Measurements from ENCODE around the gene GPR78. TPM values are rescaled to one million over a fixed set of nuclear protein-coding genes. Genes with fewer than 3 reads are reported as not detected.

GPR78 gene
- polyA plus RNA-seq, 1 of the 3 experiments (the other 2 are of a cell fraction), result not detected

DNA sequence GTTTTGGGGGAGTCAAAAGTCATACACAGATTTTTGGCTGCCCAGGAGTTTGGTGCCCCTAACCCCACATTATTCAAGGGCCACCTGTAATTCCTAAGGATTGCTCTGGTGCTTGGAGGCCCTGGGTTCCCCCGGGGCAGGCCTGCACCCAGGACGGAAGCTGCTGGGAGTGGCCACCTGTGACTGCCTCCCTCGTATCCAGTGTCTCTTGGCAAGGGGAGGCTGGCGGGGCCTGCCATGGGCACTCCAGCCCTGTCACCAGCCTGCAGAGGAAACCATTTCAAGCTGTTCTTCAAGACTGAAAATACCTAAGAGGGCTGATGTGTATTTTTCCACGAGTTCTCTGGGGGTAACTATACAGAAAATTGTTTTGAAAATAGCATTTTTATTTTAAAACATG, 24.5 kb upstream of the GPR78 start:
- Histone ChIP-seq H3F3A (replicated peaks; ENCODE audit: insufficient read depth) (no peaks in the 10 kb centered on the region), H3K9me2 (no peaks in the 10 kb centered on the region), H3K9me3 (no peaks in the 10 kb centered on the region), H3K9ac (no peak overlapping the region), H3K4me2 (no peak overlapping the region), H3K79me2 (ENCODE audit: insufficient read depth) (no peaks in the 10 kb centered on the region), H3K4me1 (ENCODE audit: control insufficient read depth in 1 of 2, insufficient read depth in 2 of 2, low read depth in 1 of 2, low read length in 1 of 2) (no peaks in the 10 kb centered on the region), H3K36me3 (replicated peaks in 1 of 2; ENCODE audit: control insufficient read depth in 1 of 2, insufficient read depth in 2 of 2, low read length in 1 of 2) (no peaks in the 10 kb centered on the region), H2AFZ (ENCODE audit: low read depth) (no peak overlapping the region), H3K27ac (ENCODE audit: low read depth in 2 of 2, low read length in 1 of 2) (no peak overlapping the region), H3K4me3 (ENCODE audit: low read depth in 2 of 2, low read length in 1 of 2) (no peak overlapping the region), H4K20me1 (ENCODE audit: insufficient read depth) (no peaks in the 10 kb centered on the region), H3K27me3 (ENCODE audit: insufficient read depth) (no peaks in the 10 kb centered on the region)
- no peak for DNase-seq
- 36% methylated on average over 5 of the region's 5 CpGs for WGBS (ENCODE audit: low lambda C conversion rate)
- CTCF ChIA-PET, result interaction anchor here (0.9 to 1.4 kb wide), 3 partner anchors 9 to 42 kb away, joined by 3 to 8 read pairs (median 4); no protein-coding TSS in a partner anchor
- POLR2A ChIA-PET, result no interaction called here
- no peak for TF ChIP-seq RXRA (IDR thresholded peaks at IDR 0.05; ENCODE audit: borderline replicate concordance, low read depth)
- no peak for TF ChIP-seq EZH2phosphoT487 (IDR thresholded peaks at IDR 0.05; ENCODE audit: borderline replicate concordance, low read depth)
- TF ChIP-seq SIN3A (IDR thresholded peaks at IDR 0.05; ENCODE audit: borderline replicate concordance, low read depth, low read length), result no peak
- TF ChIP-seq, protein P1, sequence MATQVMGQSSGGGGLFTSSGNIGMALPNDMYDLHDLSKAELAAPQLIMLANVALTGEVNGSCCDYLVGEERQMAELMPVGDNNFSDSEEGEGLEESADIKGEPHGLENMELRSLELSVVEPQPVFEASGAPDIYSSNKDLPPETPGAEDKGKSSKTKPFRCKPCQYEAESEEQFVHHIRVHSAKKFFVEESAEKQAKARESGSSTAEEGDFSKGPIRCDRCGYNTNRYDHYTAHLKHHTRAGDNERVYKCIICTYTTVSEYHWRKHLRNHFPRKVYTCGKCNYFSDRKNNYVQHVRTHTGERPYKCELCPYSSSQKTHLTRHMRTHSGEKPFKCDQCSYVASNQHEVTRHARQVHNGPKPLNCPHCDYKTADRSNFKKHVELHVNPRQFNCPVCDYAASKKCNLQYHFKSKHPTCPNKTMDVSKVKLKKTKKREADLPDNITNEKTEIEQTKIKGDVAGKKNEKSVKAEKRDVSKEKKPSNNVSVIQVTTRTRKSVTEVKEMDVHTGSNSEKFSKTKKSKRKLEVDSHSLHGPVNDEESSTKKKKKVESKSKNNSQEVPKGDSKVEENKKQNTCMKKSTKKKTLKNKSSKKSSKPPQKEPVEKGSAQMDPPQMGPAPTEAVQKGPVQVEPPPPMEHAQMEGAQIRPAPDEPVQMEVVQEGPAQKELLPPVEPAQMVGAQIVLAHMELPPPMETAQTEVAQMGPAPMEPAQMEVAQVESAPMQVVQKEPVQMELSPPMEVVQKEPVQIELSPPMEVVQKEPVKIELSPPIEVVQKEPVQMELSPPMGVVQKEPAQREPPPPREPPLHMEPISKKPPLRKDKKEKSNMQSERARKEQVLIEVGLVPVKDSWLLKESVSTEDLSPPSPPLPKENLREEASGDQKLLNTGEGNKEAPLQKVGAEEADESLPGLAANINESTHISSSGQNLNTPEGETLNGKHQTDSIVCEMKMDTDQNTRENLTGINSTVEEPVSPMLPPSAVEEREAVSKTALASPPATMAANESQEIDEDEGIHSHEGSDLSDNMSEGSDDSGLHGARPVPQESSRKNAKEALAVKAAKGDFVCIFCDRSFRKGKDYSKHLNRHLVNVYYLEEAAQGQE (IDR thresholded peaks at IDR 0.05; ENCODE audit: low read depth, low read length), result no peak
- TF ChIP-seq, protein P2, sequence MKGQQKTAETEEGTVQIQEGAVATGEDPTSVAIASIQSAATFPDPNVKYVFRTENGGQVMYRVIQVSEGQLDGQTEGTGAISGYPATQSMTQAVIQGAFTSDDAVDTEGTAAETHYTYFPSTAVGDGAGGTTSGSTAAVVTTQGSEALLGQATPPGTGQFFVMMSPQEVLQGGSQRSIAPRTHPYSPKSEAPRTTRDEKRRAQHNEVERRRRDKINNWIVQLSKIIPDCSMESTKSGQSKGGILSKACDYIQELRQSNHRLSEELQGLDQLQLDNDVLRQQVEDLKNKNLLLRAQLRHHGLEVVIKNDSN (IDR thresholded peaks at IDR 0.05; ENCODE audit: borderline replicate concordance, low read depth), result no peak
- no peak for TF ChIP-seq FOXM1 (IDR thresholded peaks at IDR 0.05; ENCODE audit: low read depth)
- TF ChIP-seq RCOR1 (IDR thresholded peaks at IDR 0.05; ENCODE audit: low read length), result no peak
- TF ChIP-seq SMC3 (IDR thresholded peaks at IDR 0.05; ENCODE audit: low read depth, low read length), result no peak
- no peak for TF ChIP-seq NFIC (IDR thresholded peaks at IDR 0.05; ENCODE audit: borderline replicate concordance)
- TF ChIP-seq, protein P3, sequence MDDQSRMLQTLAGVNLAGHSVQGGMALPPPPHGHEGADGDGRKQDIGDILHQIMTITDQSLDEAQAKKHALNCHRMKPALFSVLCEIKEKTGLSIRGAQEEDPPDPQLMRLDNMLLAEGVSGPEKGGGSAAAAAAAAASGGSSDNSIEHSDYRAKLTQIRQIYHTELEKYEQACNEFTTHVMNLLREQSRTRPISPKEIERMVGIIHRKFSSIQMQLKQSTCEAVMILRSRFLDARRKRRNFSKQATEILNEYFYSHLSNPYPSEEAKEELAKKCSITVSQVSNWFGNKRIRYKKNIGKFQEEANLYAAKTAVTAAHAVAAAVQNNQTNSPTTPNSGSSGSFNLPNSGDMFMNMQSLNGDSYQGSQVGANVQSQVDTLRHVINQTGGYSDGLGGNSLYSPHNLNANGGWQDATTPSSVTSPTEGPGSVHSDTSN (IDR thresholded peaks at IDR 0.05), result no peak
- TF ChIP-seq RAD21 (IDR thresholded peaks at IDR 0.05; ENCODE audit: low read length), result no peak
- TF ChIP-seq, protein P4, sequence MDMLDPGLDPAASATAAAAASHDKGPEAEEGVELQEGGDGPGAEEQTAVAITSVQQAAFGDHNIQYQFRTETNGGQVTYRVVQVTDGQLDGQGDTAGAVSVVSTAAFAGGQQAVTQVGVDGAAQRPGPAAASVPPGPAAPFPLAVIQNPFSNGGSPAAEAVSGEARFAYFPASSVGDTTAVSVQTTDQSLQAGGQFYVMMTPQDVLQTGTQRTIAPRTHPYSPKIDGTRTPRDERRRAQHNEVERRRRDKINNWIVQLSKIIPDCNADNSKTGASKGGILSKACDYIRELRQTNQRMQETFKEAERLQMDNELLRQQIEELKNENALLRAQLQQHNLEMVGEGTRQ (IDR thresholded peaks at IDR 0.05; ENCODE audit: borderline replicate concordance, low read depth, low read length), result no peak
- TF ChIP-seq, protein P5, sequence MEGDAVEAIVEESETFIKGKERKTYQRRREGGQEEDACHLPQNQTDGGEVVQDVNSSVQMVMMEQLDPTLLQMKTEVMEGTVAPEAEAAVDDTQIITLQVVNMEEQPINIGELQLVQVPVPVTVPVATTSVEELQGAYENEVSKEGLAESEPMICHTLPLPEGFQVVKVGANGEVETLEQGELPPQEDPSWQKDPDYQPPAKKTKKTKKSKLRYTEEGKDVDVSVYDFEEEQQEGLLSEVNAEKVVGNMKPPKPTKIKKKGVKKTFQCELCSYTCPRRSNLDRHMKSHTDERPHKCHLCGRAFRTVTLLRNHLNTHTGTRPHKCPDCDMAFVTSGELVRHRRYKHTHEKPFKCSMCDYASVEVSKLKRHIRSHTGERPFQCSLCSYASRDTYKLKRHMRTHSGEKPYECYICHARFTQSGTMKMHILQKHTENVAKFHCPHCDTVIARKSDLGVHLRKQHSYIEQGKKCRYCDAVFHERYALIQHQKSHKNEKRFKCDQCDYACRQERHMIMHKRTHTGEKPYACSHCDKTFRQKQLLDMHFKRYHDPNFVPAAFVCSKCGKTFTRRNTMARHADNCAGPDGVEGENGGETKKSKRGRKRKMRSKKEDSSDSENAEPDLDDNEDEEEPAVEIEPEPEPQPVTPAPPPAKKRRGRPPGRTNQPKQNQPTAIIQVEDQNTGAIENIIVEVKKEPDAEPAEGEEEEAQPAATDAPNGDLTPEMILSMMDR (IDR thresholded peaks at IDR 0.05), result no peak
- no peak for TF ChIP-seq MXI1 (IDR thresholded peaks at IDR 0.05; ENCODE audit: low read depth, low read length)
- no peak for TF ChIP-seq TAF1 (IDR thresholded peaks at IDR 0.05; ENCODE audit: borderline replicate concordance, low read depth, low read length)
- TF ChIP-seq FOXJ3 (CRISPR knock-in tag; IDR thresholded peaks at IDR 0.05), result no peak
- TF ChIP-seq RFX5 (IDR thresholded peaks at IDR 0.05; ENCODE audit: low read length), result no peak
- TF ChIP-seq TEAD4 (IDR thresholded peaks at IDR 0.05; ENCODE audit: borderline replicate concordance, insufficient read depth), result no peak

Measured in SK-N-SH (cell line).